Activated CD4-positive, alpha-beta T cell treated with anti-CD3 and anti-CD28 coated beads, Interleukin-2, amount 50 U/mL, for 1 hour (primary cell): ENCODE results near the gene LTBP1.

Experiments used
- DNase-seq: peaks from one replicate; pipeline ENCODE4 v3.0.0-alpha.2; 2020

Gene LTBP1

DNA sequence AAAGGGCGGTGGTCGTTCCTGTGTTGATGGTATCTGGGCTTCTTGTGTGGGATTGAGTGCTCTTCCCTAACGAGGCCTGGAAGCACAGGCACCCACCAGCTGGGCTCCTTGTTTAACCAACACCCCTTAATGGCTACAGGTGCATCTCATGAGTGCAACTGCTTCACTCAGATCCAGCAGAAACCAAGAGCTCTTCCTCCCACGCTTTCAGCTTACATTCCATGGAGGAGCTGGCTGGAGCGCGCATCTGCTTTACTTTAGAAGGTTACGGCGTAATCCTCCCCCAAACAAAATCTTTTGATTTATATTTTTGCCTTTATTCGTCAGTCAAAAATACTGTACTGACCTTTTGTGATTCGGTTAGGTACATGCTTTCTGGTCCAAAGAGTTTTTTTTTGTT lies 174.7 kb downstream of the LTBP1 start:
- no peak for DNase-seq

DNA sequence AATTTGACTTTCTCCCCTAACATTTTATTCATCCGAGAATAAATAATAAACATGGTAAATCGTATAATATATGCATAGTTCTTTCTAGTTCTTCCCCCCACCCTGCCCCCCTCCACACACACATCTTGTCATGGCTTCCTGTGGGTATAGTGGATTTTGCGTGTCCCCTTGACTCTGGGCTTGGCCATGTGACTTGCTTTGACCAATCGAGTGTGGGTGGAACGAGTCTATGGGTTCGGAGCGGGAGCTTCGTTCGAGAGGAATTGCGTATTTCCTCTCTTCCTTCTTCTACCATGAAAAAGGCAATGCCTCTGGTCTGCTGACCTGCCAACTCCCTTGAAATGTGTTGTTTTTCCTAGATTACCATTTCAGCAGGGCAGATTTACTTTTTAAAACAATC lies 175.2 kb downstream of the LTBP1 start:
- no peak for DNase-seq

DNA sequence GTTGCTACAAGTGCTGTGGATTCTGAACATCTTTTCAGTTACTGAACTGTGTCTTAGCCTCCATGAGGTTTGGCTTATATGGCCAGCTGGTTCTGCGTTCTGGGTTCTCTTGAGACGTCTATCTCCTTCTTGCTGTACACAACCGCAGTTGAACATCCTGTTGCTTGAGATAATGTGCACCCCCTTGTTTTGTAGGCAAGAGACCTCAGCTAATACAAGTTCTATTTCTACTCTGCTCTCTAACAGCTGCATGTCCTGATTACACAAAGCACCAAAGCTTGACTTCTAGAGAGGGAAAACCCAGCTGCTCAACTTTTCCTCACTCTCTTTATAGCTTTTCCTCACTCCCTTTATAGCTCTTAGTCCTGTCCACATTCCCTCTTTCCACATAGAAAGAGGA lies 176.0 kb downstream of the LTBP1 start:
- no peak for DNase-seq

DNA sequence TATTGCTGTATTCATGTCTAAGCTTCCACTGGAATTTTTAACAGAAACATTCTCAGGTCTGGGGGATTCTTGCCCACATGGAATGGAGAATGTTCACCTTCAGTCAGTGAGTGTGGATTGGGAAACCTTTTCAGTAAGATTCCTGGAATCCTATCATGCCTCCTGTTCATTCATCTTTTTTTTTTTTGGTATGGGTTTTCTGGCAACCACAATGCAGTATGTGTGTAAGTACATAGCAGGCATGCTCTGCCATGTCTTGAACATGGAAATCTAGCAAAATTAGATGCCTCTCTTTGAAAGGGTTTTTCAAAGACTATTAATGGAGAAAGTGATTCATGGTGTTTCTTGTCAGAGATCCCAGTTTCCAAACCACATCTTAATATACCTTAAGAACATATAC lies 176.5 kb downstream of the LTBP1 start:
- DNase-seq, result no peak

DNA sequence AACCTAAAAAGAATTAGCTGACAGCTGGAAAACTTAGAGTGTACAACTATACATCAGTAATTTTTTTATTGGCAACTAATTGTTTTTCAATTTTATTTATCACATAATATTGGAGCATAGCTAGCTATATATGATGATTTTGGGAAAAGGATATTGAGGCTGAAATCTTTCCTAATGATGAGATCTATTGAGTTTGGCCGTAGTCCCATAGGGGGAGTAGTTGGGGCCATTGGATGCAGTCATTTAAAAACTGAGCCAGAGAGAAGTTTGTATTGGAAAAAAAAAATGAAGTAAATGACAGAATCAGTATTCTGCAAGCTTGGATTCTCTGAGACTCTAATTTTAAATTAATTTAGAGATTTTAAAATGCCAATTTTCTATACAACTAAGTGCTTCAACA lies 179.8 kb downstream of the LTBP1 start:
- no peak for DNase-seq

DNA sequence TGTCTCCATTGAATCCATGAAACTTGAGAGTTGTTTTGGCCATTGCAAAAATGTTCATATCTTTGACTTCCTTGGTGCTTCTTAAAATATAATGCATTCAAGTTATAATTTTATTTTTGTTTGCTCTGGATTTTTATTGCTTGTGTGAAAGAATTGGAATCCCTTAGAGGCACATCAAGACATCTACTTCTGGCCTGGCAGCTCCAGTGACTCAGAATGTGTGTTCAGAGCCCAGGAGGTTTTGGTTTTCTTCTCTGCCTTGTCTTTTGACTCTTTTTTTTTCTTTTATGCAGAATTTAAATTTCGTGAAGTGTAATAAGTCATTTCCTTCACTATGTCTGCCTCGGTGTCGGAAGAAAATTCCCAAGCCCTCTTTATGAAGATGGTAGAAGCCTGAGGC lies 180.2 kb downstream of the LTBP1 start:
- DNase-seq, result no peak

DNA sequence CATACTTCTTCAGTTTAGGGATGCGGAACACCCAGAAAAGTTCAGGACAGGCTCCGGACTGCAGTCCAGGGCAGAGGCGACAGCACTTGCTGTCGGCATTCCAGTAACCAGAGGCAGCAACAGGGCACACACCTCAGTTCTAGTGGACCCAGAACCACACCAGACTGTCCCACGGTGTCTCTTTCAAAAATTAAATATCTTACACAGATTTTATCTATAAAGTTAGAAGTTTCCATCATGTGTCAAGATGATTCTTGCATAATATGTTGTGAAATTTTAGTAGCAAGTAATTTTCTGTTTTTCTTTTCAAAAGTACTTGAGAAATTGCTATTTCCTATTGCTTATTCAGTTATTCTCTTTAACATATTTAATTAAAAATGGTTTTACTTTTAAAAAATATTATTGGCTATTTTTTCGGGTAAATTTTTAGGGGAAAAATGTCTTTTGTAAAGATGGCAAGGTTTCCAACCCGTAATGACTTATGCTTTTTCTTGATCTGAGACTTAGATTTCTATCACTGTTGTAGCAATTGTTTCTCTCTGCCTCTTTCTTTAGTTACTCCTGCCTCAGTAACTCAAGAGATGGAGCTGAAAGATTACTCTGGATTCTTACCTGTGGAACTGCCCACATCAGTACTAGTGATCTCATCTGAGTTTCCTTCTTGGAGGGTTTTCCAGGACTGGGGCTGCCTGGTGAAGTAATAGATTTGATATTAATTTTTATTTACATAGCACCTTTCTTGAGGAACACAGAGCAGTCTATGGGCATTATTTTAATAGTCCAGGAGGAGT lies 182.7 kb downstream of the LTBP1 start:
- DNase-seq, result no peak

DNA sequence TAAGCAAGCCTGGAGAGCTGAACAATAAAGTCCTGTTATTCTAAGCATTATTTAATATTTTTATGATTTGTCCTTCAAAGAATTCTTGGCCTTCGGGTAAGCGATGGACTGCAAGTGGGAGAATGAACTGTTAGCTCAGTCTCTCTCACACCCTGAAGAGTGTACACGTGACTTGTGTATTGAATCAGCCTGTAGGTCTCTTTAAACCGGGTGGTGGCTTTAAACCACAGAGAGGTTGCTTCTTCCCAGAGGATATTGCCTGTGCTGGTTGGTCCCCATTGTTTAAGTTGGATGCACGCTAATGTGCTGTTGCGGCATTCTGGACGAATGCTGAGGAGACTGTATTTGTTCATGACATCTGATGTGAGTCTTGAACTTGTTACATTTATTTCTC lies 183.3 kb downstream of the LTBP1 start:
- DNase-seq, result no peak

DNA sequence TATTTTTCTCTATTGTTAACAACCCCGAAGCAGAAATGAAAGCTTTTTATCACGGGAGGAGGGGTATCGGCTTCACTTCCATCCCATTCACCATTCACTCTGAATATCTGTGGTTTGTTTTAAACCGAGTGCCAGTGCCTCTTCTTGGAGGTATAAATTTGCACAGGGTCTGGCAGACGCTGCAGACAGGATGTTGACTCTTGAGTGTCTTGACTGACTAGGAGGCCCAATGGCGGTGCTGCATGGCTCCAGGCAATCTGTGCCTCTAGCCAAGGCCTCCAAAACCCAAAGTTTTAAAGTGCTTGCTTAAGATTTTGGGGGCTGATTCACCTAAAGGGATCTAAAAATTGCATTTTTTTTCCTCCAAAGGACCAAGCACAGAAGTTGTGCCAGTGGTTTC lies 183.8 kb downstream of the LTBP1 start:
- DNase-seq, result no peak

DNA sequence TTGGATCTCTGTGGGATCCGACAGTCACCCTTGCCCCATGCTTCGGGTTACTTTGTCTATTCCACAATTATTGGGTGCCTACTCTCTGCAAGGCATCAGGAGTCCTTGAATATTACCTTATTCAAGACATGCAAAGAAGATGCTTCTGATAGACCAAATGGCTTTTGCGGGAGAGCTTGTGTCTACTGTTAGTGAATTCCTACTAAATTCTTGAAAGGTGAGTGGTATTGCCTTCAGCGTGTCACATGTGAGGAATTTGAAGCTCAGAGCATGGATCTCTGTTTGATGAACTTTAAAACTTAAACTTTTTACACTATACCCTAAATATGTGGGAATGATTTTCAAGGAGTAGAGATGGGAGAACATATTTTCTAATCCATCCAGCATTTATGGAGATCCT lies 184.4 kb downstream of the LTBP1 start:
- DNase-seq, result no peak

DNA sequence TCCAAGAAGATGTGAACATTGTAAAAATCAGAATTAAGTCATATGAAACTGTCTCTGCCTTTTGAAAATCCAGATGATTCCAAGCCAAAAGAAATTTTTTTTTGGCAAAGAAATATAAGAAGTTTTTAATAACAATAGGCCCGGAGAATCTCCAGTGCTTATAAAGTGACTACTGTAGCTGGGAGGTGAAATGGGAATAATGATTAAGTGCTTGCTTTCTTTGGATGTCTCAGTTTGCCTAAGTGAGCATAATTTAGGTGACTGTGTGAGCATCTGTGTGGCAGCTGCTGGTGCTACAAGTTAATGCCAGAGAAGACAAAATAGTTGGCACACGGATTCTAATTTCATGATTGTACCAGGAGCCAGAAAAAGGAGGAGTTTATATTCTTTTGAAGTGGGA lies 185.0 kb downstream of the LTBP1 start:
- DNase-seq, result no peak

DNA sequence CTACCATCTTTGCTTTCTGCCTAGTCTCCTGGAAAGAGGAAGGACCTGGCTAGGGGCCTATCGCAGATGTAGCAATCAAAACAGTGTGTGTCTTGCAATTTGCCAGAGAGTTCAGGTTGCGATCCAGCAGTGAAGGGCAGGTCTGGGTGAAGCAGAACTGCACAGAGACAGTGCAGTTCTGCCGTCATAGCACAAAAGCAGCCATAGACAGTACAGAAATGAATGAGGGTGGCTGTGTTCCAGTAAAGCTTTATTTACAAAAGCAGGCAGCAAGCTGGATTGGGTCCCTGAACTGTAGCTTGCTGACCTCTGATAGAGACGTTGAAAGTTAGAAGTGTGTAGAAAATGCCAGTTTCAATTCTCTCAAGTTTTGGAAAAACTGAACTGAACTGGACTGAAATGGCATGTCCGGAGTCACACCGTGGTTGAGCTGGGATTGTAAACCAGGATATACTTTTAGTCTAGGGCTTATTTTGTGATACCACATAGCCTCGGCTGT lies 186.8 kb downstream of the LTBP1 start:
- DNase-seq, result no peak

DNA sequence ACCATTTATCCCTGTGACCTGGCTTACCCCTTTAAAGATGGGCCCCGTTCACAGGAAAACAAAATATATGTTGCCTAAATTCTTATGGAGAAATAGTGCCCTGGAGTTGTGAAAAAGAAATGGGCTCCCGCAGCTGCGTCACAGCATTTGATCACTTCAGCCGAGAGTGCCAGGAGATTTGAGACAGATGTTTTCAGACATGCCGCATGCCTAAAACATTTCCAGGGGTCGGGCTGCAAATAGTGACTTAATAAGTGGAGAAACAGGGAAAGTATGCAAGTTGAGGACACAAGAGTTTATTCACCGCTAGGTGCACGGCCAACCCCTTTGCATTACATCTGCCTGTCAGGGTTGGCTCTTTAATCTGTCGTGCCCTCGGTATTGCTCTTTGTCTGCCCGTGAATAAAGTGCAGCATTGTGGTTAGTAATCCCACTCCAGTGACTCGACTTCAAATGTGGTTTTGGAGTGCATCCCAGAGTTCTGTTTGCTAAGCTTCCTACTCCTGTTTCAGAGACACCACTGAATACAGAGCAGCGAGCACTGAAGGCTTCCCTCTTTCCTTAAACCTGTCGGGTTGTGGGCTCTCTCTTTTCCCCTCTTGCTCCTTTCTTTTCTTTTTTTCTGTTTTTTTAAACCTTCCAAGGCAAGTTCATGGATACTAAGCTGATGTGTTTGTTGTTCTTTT lies 187.5 kb downstream of the LTBP1 start:
- DNase-seq, result no peak

DNA sequence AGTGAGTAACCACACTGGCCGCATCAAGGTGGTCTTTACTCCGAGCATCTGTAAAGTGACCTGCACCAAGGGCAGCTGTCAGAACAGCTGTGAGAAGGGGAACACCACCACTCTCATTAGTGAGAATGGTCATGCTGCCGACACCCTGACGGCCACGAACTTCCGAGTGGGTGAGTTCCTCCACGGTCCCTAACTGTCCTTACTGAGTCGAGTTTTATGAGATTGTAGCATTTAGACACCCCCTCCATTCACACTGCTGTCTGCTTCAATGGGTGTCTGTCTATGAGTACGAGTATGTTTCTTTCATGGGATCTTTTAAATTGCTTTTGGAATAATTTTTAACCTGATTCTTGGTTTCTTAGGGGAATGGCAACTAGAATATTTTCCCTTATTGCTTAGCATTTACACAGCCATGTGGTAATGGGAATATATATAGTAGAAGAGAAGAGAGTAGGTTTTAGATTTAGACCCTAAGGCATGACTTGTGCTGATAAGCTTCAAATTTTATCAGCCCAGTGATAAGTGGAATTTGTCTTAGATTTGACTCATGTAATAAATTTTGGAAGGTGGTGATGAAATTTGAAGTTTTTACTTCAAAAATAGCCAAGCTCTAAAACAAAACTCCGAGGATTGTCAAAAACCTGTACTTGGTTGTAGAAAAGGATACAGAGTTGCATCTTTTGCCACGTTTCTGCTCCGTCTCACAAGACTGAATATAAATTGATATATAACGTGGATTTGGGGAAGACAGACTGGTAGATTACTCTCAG lies 188.2 kb downstream of the LTBP1 start:
- no peak for DNase-seq

DNA sequence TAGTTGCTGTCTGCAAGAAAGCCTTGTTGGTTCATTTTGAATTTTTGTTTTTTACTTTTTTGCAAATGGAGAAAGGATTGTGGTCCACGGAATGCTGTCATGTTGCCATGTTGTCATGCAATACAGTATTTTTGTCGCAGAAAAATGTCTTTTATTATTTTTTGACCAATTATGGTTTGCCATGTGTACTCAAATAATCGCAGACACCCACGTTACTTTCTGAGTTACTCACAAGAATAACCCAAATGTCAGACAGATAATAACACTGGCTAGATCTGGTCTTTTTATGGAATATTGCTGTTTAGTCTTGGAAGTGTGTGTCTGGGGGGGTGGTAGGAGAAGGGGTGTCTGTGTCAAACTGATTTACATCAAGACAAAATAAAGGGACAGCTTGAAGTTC lies 188.9 kb downstream of the LTBP1 start:
- no peak for DNase-seq

DNA sequence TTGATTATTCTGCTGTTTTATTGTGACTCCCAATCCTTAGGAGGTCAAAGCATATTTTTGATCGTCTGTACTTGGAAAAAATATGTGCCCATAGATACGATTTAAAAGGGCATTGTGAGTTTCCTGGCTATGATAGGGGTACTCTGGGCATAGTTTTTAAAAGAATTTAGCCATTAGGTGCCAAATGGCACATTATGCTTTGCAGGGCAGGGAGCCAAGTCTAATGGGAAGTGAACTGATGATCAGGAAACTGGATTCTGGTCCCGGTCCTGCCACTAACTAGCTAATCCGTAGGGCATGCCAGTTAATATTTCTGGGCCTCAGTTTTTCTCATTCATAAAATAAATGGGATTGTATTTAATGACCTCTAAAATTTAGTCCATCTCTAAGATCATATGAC lies 189.3 kb downstream of the LTBP1 start:
- DNase-seq, result no peak

DNA sequence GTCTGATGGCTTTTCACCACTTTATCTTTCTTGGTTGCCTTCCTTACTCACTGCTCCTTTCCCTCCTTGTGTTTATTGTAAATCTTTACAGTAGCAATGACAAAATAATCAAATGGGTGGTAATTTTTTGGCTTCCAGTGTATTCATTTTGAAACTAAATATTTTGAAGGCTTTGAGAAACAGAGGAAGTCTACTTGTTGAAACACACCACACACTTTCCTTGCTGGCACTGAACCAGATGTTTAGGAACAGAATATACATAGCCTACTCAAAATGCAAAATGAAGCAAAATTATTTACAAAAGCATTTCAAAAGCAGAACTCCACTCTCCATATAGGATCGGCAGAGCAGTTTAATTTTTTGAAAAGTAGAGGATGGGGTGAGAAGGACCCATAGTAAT lies 189.8 kb downstream of the LTBP1 start:
- DNase-seq, result no peak

DNA sequence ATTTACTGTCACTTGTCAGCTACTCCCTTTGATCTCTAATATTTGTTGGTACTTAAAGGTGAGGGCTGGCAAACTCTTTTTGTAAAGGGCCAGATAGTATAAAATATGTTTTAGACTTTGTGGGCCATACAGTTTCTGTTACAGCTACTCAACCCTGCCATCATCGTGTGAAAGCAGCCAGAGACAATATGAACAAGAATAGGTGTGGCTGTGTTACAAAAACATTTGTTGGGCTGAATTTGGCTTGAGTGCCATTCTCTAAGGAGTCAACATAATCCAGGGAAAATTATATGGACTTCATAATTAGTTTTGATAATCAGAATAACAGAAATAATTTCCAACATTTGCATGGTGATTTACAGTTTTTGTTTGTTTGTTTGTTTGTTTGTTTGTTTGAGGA lies 190.6 kb downstream of the LTBP1 start:
- no peak for DNase-seq

DNA sequence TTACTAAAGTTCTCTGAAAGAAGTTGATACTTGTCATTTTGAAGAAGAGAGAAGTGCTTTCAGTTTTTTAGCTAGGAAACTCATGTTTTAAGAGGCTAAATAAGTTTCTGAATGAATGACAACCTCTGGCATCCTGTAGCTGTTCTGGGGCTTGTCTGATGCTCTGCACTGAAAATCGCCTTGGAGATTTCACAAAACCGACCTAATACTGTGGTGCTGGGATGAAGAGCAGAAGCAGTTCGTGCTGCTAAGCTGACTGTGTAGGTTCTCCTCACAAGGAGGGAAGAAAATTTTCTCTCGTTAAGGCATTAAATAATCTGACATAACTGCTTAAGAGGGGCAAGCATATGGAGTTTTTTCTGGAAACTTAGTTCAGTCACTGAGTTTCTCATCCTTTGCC lies 193.2 kb downstream of the LTBP1 start:
- no peak for DNase-seq

DNA sequence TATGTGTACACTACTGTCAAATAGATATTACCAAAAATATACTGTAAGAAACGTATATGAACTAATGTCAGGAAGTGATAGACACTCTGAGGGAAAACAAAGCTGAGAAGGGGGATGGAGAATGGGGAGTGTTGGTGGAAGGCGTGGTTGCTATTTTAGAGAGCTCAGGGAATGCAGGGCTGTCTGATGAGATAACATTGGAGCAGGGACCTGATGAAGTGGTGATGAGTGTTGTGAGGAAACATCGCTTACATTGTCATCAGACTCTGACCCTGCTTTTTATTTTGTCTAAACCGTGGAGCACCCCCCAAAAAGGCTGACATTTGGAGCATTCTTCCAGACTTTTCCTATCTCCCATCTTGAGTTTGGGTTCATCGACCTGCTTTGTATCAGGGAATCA lies 194.7 kb downstream of the LTBP1 start:
- no peak for DNase-seq

DNA sequence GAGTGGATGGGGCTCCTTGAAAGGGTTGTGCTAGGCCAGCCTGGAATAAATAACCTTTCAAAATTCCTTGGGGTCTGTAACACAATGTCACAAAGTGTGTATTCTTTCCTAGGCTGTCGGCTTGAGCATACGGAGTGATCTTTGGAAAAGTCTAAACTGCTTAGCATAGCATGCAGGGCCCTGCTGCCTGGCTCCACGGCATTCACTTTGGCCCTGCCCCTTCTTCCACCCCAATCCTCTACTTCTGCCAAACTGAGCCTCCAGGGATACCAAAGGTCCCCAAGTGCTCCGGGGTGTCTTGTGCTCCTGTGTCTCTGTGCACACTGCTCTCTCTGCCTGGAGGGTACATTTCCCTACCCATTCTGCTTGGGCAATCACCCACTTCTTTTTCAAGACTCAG lies 196.1 kb downstream of the LTBP1 start:
- DNase-seq, result no peak

DNA sequence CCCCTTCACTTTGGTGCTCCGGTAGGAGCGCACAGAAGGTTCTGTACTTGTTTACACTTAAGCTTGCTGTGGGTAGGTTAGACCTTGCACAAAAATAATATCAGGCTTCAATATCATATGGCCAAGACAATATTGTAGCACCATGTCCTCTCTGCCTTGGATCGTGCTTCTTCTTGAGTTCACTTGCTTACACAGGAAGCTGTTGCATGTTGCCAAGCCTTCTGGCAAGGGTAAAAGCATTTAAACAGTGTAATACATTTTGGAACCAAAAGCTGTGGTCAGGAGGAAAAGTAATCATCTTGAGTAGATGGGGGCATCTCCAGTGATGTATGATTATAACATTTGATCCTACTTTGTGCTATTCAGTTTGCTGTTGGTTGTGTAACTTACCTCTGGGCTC lies 197.5 kb downstream of the LTBP1 start:
- no peak for DNase-seq

DNA sequence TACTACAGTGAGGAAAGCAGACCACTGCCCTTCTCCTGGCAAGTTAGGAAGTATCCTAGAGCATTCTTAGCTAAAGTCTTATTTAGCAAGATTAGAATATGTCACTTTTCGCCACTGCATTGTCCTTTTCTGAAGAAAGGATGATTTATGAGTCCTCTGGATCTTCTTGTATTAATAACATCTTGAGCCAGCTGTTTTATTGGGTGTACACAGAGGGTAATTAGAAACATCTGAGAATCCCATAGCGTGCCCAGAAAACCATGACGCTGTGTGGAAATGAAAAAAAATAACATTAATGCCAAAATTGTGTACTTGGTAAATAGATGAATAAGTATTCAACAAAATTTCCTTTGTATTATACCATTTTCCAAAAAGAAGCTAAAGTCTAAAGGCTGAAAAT lies 198.7 kb downstream of the LTBP1 start:
- no peak for DNase-seq

DNA sequence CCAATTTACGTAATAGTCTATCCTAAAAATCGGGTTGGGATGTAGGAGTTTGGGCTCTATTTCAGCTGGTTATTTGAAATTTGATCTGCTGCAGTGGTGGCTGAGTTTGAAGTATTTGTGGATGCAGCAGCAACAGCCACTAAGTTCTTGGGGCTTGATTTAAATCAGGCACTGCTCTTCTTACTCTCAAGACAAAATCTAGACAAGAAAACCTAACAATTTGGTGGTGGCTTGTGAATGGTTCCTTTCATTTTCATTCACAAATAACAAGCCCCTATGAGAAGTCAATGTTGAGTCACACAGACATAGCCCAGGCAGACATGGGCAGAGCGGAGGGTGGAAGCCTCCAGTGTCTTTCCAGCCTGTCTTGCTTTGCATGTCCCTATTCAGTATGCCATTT lies 199.3 kb downstream of the LTBP1 start:
- DNase-seq, result no peak
